Esophagus muscularis mucosa (tissue), 4 donors: ENCODE data around the gene VAPA.
"Not testable (repeated sequence)": the region's sequence is repeated elsewhere in the genome, so short reads cannot be mapped to it uniquely, and the experiment has no call there.

ENCODE experiments used
- EP300 ChIP-seq: sonication (generic); formaldehyde crosslinking; IDR thresholded peaks from one replicate; pipeline ENCODE4 v1.6.1; 2017; ENCODE audit warnings: antibody characterized with exemption
- POLR2A ChIP-seq: fragments of 450-650 bp; IDR thresholded peaks from one replicate; pipeline ENCODE4 v1.6.1; 2017; ENCODE audit warnings: antibody characterized with exemption, moderate library complexity, mild to moderate bottlenecking, low read depth
- TF ChIP-seq, protein P1 (sequence below), 3 experiments: fragments of 200-600 bp in 2 of 3; fragments of 450-650 bp in 1 of 3; sonication (generic) in 2 of 3; IDR thresholded peaks; one replicate each; pipeline ENCODE4 v1.5.1; 2017 to 2019; ENCODE audit warnings: antibody characterized with exemption in 3 of 3, mild to moderate bottlenecking in 2 of 3, moderate library complexity in 1 of 3

DNA sequence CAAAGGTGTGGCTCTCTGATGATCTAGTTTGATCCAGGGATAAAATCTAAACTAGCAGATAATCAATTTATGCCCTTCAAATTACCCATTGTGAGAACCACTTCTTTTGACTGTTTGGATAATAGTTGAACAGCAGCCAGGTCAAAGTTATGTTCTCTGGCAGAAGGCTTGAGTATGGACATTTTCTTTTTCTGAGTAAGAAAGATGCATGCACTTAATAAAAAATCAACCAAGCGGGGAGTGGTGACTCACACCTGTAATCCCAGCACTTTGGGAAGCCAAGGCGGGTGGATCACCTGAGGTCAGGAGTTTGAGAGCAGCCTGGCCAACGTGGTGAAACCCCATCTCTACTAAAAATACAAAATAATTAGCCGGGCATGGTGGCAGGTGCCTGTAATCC, 22.3 kb upstream of the VAPA start:
- TF ChIP-seq, protein P1, sequence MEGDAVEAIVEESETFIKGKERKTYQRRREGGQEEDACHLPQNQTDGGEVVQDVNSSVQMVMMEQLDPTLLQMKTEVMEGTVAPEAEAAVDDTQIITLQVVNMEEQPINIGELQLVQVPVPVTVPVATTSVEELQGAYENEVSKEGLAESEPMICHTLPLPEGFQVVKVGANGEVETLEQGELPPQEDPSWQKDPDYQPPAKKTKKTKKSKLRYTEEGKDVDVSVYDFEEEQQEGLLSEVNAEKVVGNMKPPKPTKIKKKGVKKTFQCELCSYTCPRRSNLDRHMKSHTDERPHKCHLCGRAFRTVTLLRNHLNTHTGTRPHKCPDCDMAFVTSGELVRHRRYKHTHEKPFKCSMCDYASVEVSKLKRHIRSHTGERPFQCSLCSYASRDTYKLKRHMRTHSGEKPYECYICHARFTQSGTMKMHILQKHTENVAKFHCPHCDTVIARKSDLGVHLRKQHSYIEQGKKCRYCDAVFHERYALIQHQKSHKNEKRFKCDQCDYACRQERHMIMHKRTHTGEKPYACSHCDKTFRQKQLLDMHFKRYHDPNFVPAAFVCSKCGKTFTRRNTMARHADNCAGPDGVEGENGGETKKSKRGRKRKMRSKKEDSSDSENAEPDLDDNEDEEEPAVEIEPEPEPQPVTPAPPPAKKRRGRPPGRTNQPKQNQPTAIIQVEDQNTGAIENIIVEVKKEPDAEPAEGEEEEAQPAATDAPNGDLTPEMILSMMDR (IDR thresholded peaks at IDR 0.05), result not testable (repeated sequence)
- not testable (repeated sequence) for TF ChIP-seq POLR2A, EP300
